Adrenal gland (tissue), 5 donors: Measurements from ENCODE around the gene PRPF4.

ENCODE experiments used
- POLR2A ChIP-seq, 2 donors: fragments of 450-650 bp; IDR thresholded peaks; one replicate each; pipeline ENCODE4 v1.6.1; 2017; ENCODE audit warnings: antibody characterized with exemption in 2 of 2, mild to moderate bottlenecking in 2 of 2, moderate library complexity in 1 of 2
- TF ChIP-seq, protein P1 (sequence below), 6 experiments: fragments of 450-650 bp in 4 of 6; fragments of 200-600 bp in 2 of 6; sonication (generic) in 1 of 6; IDR thresholded peaks; 1 replicate in 5 of 6; 2 replicates in 1 of 6; pipeline versions ENCODE4 v1.5.1 to v1.8.0; 2016 to 2021; ENCODE audit warnings: antibody characterized with exemption in 6 of 6, mild to moderate bottlenecking in 2 of 6, moderate library complexity in 1 of 6
- donor health status: DM: no; HTN: no; CAD: no.

DNA sequence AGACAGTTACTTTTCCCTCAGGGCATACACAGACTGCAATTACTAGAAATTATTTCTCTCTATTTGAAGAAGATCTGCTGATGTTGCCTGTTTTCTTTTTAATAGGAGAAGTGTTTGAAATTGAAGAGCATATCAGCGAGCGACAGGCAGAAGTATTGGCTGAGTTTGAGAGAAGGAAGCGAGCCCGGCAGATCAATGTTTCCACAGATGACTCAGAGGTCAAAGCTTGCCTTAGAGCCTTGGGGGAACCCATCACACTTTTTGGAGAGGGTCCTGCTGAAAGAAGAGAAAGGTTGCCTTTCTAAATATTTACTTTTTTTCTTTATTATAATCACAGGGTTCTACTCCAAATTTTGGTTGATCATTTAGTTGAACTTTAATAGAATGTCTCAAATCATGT, 3.4 kb downstream of the PRPF4 start:
- TF ChIP-seq, protein P1, sequence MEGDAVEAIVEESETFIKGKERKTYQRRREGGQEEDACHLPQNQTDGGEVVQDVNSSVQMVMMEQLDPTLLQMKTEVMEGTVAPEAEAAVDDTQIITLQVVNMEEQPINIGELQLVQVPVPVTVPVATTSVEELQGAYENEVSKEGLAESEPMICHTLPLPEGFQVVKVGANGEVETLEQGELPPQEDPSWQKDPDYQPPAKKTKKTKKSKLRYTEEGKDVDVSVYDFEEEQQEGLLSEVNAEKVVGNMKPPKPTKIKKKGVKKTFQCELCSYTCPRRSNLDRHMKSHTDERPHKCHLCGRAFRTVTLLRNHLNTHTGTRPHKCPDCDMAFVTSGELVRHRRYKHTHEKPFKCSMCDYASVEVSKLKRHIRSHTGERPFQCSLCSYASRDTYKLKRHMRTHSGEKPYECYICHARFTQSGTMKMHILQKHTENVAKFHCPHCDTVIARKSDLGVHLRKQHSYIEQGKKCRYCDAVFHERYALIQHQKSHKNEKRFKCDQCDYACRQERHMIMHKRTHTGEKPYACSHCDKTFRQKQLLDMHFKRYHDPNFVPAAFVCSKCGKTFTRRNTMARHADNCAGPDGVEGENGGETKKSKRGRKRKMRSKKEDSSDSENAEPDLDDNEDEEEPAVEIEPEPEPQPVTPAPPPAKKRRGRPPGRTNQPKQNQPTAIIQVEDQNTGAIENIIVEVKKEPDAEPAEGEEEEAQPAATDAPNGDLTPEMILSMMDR (IDR thresholded peaks at IDR 0.05), result no peak
- no peak for TF ChIP-seq POLR2A (IDR thresholded peaks at IDR 0.05)
